ENCODE data around the gene UMODL1.

DNA sequence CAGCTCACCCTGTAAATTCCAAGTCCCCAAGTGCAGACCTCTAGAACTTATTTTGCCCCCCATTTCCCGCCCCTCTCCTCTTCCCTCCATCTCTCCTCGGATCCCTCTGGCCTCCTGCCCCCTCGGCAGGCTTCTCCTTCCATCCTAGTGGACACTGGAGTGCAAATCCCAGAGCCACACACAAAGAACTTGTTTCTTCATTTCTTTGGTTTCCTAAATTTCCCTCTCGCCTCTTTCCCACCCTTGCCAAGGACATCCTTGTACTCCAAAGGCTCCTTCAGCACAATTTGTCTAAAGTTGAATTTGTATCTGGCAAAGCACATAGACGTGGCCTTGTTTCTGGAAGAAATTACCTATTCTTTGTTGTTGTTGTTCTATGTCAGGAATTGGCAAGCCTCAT lies 17.5 kb downstream of the UMODL1 start:
- TF ChIP-seq GATA2 (IDR thresholded peaks at IDR 0.05; ENCODE audit: low read depth, low read length) (no peak), GATA3 (IDR thresholded peaks at IDR 0.05; ENCODE audit: low read depth, low read length) (no peak)

Data from SH-SY5Y (cell line).